HG02970 (cell line): Measurements from ENCODE around the gene PLEKHA1.

Experiments
- ATAC-seq: cut with Tn5 transposase; IDR thresholded peaks from one replicate; pipeline ENCODE4 v1.9.1; 2021; ENCODE audit warnings: mild to moderate bottlenecking, moderate library complexity, moderate number of reproducible peaks; ENCODE audit not compliant: unreplicated experiment, low FRiP score

The PLEKHA1 gene

GRCh38 chr10:122374237-122374858 is at the start of gene PLEKHA1:
Gene PLEKHA1, plus strand, starts transcription at chr10:122374708. Its CDS starts 18,493 bp downstream, at chr10:122393201.
- ATAC-seq = peak; percentile 88

DNA sequence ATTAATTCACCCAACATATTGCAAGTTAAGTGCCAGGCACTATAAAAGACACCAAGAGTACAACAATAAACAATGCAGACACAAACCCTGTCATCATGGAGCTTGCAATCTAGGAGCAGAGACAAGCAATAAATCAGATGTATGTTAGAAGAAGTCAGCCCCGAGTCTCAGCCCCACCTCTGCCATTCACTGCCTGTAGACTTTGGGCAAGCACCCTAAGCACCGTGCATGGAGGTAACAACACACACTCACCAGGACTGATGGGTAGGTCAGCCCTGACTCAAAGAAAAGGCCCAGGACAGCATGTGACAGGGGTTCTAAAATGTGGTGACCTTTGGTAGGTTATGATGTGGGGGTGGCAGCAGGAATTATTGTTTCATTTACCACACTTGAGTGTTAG is 49.3 kb upstream of the PLEKHA1 start:
- ATAC-seq = no peak

DNA sequence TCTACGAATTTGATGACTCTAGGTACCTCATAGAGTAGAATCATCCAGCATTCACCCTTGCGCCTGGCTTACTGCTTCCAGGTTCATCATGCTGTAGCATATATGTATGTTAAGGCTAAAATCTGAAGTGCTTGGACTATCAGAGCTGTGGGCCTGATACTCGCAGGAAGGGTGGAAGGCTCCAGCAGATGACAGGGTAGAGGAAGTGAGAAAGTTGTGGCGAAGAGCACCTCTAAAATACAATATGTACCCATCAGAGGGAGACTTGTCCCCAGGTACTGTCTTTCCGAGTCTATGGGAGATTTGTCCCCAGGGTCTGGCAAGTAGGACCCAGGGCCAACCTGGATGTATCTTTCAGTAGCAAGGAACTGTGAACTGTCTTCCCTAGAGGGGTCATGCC is 48.1 kb upstream of the PLEKHA1 start:
- ATAC-seq = no peak

DNA sequence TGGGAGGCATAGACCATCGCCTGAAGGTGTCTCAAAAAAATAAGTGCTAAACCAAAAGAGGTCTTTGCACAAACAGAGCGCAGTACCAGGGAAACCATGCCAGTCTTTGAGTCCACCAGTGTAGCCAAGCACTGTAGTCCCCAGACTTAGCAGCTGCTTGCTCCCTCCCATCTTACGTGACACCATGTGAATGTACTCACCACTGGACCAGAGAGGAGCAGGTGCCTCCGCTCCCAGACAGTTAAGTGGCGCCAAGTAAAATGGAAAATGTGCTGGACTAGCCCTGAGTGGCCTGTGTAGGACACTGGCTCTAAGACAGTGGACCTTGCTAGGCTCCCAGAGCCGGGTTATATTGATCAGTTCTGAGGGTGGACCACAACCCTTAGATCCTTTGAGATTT is 47.7 kb upstream of the PLEKHA1 start:
- ATAC-seq = no peak

- ATAC-seq = no peak
Observed at GRCh38 chr10:122327237-122328206, 47.0 kb upstream of the PLEKHA1 start.

DNA sequence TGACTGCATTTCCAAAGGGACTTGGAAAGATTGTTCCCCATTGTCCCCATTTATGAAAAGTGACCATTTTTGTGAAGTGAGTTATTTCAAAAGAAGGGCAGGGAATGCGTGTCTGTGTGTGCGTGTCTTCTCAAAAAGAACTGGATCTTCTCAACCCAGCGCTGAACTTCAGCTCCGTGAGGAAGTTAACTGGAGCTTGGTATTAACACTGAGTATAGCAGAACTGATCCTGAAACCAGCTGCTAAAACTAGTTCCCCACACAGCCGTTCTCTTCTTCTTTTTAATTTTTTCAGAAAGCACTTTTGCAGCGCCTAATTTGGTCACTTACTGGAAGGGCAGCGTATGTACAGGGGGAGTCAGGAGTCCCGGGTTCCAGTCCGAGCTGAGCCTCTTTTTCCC is 45.8 kb upstream of the PLEKHA1 start:
- ATAC-seq = no peak

DNA sequence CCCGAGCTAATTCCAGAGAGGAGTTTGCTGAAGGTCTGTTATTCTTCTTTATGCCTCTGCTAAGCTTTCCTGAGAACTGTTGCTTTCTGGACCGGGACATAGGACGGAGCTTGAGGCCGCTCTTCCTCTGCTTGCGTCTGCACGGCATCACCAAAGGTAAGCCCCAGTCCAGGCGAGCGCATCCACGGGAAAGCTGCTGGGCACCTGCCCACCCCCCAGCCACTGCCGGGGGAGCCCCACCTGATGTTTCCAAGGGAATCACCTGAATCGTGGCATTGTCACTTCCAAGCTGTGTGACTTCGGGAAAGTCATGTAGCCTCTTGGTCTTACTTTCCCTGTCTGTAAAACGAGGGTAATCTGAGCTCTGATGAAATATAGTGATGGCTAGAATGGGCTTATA is 45.1 kb upstream of the PLEKHA1 start:
- ATAC-seq = no peak

- ATAC-seq = no peak
Observed at GRCh38 chr10:122331100-122331499, 43.4 kb upstream of the PLEKHA1 start.

DNA sequence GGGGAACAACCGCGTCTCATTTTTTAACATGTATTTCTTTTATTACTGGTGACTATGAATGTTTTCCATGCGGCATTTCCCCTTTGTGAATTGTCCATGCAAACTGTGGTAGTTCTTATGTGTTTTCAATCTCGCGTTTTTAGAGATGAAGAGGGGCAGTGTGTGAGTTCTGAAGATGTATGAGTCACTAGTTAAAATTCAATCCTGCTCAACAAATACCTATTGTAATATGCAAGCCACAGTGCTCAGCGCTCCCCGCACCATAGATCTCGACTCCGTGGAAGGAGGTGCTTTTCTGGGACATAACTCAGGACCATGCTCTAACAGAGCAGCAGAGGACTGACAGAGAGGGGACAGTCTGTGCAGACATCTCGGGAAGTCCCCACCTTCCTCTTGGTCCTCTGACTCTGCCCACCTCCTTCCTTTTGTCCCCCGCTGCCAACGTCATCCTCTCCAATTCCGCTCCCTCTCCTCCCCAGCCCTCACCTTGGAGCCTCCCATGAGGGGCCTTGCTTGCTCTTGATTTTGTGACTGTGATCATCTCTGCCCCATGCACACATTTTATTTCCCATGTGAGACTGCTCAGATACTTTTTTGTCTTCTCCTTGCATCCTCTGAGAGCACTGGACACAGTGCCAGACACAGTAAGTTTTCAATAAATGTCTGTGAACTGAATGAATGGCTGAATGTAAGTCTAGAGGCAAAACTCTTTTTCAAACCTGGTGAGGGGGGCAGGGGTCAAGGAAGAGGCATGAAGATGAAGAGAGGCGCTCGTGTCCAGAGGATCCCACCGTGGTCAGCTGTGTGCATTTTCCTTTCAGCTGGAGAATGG is 42.7 kb upstream of the PLEKHA1 start:
- no peak for ATAC-seq

DNA sequence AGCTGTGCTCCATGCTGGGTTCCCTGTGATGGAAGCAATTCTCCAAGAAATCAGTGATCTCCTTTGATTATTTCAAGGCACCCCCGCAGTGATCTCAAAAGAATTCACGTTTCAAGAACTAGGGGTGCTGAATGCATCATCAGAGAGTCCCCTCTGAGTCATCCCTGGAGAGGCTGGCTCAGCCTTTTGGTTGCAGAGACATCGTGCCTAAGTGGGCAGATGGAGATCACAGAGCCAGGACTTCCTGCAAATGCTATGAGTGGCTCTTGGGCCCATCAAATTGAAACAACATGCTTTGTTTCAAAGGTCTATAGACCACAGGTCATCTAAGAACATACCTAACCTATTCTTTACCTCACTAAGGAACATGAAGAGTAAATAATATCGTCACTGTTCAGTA is 41.5 kb upstream of the PLEKHA1 start:
- no peak for ATAC-seq

- no peak for ATAC-seq
Observed at GRCh38 chr10:122336332-122336731, 38.2 kb upstream of the PLEKHA1 start.

DNA sequence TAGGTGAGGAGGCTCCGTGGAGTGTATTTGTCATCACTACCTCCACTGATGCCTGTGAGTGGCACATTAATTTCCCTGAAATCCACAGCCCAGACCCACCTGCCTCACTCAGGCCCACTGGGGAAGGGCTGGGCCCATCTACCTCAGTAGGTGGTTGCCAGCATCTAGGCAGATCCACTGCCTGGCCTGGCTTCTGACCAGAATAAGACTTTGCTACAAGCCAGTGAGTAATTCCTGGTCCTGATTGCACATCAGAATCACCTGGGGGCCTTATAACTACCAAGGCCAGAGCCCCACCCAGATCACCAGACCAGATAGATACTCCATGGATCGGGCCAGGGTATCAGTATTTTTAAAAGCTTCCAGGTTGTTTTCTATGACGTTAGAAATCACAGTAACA is 37.5 kb upstream of the PLEKHA1 start:
- no peak for ATAC-seq

- ATAC-seq = no peak
Observed at GRCh38 chr10:122338609-122339441, 35.7 kb upstream of the PLEKHA1 start.

GRCh38 chr10:122341141-122341810 is 33.2 kb upstream of the PLEKHA1 start:
- ATAC-seq = no peak

- ATAC-seq = no peak
Observed at GRCh38 chr10:122342293-122343134, 32.0 kb upstream of the PLEKHA1 start.

DNA sequence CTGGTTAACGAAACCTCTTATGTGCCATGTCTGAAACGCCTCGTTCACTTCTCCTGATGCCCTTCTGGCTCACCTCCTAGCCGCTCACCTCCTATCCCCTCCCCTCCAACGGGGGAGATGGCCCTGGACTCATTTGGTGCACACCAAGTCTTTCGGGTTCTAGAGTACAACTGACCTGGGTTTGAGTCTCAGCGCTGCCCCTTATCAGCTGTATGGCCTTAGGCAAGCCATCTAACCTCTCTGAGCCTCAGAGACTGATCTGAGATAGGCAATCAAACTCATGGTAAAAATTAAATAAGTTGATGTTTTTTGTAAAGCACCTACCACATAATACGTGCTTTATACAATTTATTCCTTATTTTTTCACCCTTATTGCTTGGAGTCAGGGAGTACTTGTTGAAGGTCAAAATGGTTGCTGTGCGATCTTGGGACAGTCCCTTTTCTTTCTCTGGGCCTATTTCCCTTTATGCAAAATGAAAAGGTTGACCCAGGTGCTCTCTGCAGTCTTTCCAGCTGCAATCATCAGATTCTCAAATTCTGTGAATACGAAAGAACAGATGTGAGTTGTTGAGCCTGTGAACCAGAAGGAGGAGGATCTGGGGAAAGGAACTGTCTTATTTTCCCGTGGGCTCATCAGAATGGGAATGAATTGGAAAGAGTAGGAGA is 31.2 kb upstream of the PLEKHA1 start:
- ATAC-seq = no peak

- ATAC-seq = no peak
Observed at GRCh38 chr10:122343936-122344335, 30.6 kb upstream of the PLEKHA1 start.

DNA sequence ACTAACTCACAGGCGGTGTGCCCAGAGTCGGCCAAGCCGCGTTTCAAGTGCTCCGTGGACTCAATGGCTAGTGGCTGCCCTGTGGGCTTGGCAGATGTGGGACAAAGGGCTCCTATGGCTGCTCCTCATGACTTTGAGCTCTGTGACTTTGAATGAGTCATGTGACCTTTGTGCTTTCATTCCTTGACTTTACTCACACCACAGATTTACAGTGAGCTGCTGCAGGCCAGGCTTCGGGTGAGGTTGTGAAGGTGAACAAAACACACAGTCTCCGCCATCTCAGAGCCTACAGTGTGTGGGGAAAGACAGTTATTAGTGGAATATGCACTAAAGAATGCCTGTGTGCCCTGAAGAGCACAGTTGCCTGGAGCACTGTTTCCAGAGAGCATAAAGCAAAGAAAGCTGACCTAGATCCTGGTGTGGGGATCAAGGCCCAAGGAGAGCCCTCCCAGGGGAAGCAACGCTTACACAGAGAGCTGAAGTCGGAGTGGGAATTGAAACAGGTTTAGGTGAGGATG is 29.7 kb upstream of the PLEKHA1 start:
- no peak for ATAC-seq
